CD4-positive, alpha-beta T cell treated with Interferon alpha-2 for 1 hour (primary cell): Measurements from ENCODE around the gene ZNF891.

Experiments
- DNase-seq, 2 donors: peaks; one replicate each; pipeline ENCODE4 v3.0.0-alpha.2; 2020 to 2022

ZNF891 gene

DNA sequence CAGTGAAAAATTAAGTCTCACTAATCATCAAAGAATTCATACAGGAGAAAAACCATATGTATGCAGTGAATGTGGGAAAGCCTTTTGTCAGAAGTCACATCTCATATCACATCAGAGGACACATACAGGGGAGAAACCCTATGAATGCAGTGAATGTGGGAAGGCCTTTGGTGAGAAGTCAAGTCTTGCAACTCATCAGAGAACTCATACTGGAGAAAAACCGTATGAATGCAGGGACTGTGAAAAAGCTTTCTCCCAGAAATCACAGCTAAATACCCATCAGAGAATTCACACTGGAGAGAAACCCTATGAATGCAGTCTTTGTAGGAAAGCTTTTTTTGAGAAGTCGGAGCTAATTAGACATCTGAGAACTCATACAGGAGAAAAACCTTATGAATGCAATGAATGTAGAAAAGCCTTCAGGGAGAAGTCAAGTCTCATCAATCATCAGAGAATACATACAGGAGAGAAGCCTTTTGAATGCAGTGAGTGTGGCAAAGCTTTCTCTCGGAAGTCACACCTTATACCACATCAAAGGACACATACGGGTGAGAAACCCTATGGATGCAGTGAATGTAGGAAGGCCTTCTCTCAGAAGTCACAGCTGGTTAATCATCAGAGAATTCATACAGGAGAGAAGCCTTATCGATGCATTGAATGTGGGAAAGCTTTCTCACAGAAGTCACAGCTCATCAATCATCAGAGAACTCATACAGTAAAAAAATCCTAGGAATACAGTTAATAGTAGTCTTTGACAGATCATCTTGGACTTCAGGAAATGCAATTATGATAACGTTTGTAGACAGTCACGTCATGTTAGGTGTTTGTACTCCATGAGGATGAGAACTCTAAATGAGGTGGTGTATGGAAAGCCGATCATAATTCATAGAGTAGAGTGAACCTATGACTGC lies 71.6 kb downstream of the ZNF891 start:
- no peak for DNase-seq

GRCh38 chr12:133057446-133057845 lies 72.6 kb downstream of the ZNF891 start:
- no peak for DNase-seq
